Panc1 (cell line): ENCODE results near the gene AGXT2. TPM values are rescaled to one million over a fixed set of nuclear protein-coding genes. Genes with fewer than 3 reads are reported as not detected.

Source experiments
- ATAC-seq: fragments of 200-7000 bp; cut with Tn5 transposase; 2 replicates; pipeline ENCODE4 v1.9.1; 2020; ENCODE audit warnings: mild to moderate bottlenecking, moderate library complexity
- BruUV-seq: library from RNA; stranded (reverse); fragments of 400-500 nt; replicated peaks from 2 replicates; lab custom pipeline; 2021; lab: Mats Ljungman, UMichigan
- CTCF ChIA-PET: fragments of 300-600 bp; sonication (Branson Sonifier 250); formaldehyde crosslinking; loops from one replicate; lab custom pipeline; 2022; ENCODE audit warnings: antibody characterized with exemption; lab: Charles Lee
- POLR2A ChIA-PET: fragments of 300-600 bp; sonication (Branson Sonifier 250); formaldehyde crosslinking; loops from one replicate; lab custom pipeline; 2022; ENCODE audit warnings: antibody characterized with exemption; lab: Charles Lee
- DNase-seq: peaks from one replicate; pipeline ENCODE4 v3.0.0-alpha.2; 2010; ENCODE audit warnings: low read depth, low spot score
- H3K27ac ChIP-seq: 2 replicates; pipeline ENCODE4 v1.5.1; 2011; ENCODE audit warnings: mild to moderate bottlenecking, low read length, inconsistent platforms
- H3K27me3 ChIP-seq: fragments of 200-500 bp; sonication (Bioruptor generic); 2 replicates; pipeline ENCODE4 v1.6.0; 2014; ENCODE audit warnings: low read length, inconsistent platforms; ENCODE audit not compliant: control insufficient read depth, insufficient read depth
- H3K36me3 ChIP-seq: fragments of 200-500 bp; sonication (Bioruptor generic); 2 replicates; pipeline ENCODE4 v1.5.1; 2014; ENCODE audit warnings: inconsistent platforms, mild to moderate bottlenecking, low read length, moderate library complexity; ENCODE audit not compliant: control insufficient read depth, insufficient read depth
- H3K4me1 ChIP-seq: 2 replicates; pipeline ENCODE4 v1.5.1; 2011; ENCODE audit warnings: inconsistent platforms, mild to moderate bottlenecking, low read length, moderate library complexity; ENCODE audit not compliant: control insufficient read depth, insufficient read depth
- H3K4me3 ChIP-seq, 2 experiments: 2 replicates each; pipeline ENCODE4 v1.5.1; 2011 to 2012; ENCODE audit warnings: low read depth in 2 of 2, low read length in 2 of 2, mild to moderate bottlenecking in 2 of 2, inconsistent platforms in 1 of 2, moderate library complexity in 1 of 2
- H3K9me3 ChIP-seq: fragments of 200-500 bp; sonication (Bioruptor generic); 2 replicates; pipeline ENCODE4 v1.5.1; 2014; ENCODE audit warnings: low read depth, mild to moderate bottlenecking, inconsistent platforms, low read length, moderate library complexity; ENCODE audit not compliant: control insufficient read depth, insufficient read depth
- POLR2AphosphoS5 ChIP-seq: IDR thresholded peaks from 2 replicates; pipeline ENCODE4 v1.6.1; 2012; ENCODE audit warnings: mild to moderate bottlenecking, low read depth, low read length, moderate library complexity
- SIN3A ChIP-seq: IDR thresholded peaks from 2 replicates; pipeline ENCODE4 v1.6.1; 2012; ENCODE audit warnings: low read depth, mild to moderate bottlenecking, low read length, moderate library complexity, borderline replicate concordance; ENCODE audit not compliant: insufficient read depth
- TCF7L2 ChIP-seq: IDR thresholded peaks from 2 replicates; pipeline ENCODE4 v1.6.1; 2011; ENCODE audit warnings: mild to moderate bottlenecking, low read depth, low read length, inconsistent platforms
- in situ Hi-C: cut with HindIII; loops from 2 replicates; pipeline ENCODE4 v1.10.0; 2016; ENCODE audit warnings: low sequenced_read_pairs, low pct_unique_long_range_greater_than_20kb
- intact Hi-C: fragments of 100-400 bp; cut with micrococcal nuclease; formaldehyde crosslinking; loops from one replicate; pipeline ENCODE4 v1.10.0; 2022; ENCODE audit not compliant: unreplicated experiment
- total RNA-seq: library from RNA; stranded (reverse); gene quantifications from one replicate; pipeline ENCODE4 v1.2.1, GENCODE V29; 2021; ENCODE audit not compliant: unreplicated experiment
- TF ChIP-seq, protein P1 (sequence below): fragments of 450-650 bp; IDR thresholded peaks from 2 replicates; pipeline ENCODE4 v1.5.1; 2017; ENCODE audit warnings: mild to moderate bottlenecking
- TF ChIP-seq, protein P2 (sequence below), 2 experiments: IDR thresholded peaks; 2 replicates each; pipeline ENCODE4 v1.6.1; 2011 to 2012; ENCODE audit warnings: low read depth in 2 of 2, control low read depth in 1 of 2, low read length in 1 of 2, mild to moderate bottlenecking in 1 of 2, moderate library complexity in 1 of 2; ENCODE audit not compliant: insufficient read depth in 1 of 2

The AGXT2 gene
- total RNA-seq, 1 experiment from 2014 or later = not detected

DNA sequence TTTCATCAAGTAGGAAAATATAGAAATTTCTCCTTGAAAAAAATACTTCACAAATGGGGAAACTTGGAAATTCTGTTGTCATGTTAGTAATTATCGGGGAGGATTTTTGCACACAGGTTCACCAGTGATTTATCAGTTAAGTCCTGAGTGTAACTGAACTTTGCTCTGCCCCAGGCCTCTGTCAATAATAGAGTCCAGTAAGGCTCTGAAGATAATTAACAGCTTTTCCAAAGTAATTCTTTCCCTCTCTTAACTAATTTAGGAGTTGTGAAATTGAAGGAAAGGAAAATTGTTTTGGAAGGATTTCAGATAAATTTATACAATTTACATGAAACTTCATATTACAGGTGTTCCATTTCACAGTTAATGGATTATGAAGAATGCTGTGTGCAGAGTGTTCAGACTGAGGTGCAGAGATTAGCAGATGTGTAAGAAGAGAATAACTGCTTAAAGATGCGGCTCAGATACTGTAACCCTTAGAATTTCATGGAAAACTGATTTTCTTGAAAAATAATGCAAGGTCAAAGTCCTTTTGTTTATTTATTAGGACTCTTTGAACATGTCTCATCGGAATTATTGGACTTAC lies 2.9 kb upstream of the AGXT2 start:
- Histone ChIP-seq H3K27me3 (no peaks in the 10 kb centered on the region), H3K36me3 (no peaks in the 10 kb centered on the region), H3K4me1 (no peaks in the 10 kb centered on the region), H3K27ac (no peak overlapping the region), H3K9me3 (no peaks in the 10 kb centered on the region), H3K4me3 (no peak overlapping the region)
- CTCF ChIA-PET = no interaction called here
- POLR2A ChIA-PET = no interaction called here
- BruUV-seq = no TSS peak
- intact Hi-C loops = no loop called here
- ATAC-seq = no peak
- DNase-seq = no peak
- in situ Hi-C loops = no loop called here
- TF ChIP-seq, protein P1, sequence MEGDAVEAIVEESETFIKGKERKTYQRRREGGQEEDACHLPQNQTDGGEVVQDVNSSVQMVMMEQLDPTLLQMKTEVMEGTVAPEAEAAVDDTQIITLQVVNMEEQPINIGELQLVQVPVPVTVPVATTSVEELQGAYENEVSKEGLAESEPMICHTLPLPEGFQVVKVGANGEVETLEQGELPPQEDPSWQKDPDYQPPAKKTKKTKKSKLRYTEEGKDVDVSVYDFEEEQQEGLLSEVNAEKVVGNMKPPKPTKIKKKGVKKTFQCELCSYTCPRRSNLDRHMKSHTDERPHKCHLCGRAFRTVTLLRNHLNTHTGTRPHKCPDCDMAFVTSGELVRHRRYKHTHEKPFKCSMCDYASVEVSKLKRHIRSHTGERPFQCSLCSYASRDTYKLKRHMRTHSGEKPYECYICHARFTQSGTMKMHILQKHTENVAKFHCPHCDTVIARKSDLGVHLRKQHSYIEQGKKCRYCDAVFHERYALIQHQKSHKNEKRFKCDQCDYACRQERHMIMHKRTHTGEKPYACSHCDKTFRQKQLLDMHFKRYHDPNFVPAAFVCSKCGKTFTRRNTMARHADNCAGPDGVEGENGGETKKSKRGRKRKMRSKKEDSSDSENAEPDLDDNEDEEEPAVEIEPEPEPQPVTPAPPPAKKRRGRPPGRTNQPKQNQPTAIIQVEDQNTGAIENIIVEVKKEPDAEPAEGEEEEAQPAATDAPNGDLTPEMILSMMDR = no peak
- TF ChIP-seq POLR2AphosphoS5 (no peak), TCF7L2 (no peak), SIN3A (no peak)
- TF ChIP-seq, protein P2, sequence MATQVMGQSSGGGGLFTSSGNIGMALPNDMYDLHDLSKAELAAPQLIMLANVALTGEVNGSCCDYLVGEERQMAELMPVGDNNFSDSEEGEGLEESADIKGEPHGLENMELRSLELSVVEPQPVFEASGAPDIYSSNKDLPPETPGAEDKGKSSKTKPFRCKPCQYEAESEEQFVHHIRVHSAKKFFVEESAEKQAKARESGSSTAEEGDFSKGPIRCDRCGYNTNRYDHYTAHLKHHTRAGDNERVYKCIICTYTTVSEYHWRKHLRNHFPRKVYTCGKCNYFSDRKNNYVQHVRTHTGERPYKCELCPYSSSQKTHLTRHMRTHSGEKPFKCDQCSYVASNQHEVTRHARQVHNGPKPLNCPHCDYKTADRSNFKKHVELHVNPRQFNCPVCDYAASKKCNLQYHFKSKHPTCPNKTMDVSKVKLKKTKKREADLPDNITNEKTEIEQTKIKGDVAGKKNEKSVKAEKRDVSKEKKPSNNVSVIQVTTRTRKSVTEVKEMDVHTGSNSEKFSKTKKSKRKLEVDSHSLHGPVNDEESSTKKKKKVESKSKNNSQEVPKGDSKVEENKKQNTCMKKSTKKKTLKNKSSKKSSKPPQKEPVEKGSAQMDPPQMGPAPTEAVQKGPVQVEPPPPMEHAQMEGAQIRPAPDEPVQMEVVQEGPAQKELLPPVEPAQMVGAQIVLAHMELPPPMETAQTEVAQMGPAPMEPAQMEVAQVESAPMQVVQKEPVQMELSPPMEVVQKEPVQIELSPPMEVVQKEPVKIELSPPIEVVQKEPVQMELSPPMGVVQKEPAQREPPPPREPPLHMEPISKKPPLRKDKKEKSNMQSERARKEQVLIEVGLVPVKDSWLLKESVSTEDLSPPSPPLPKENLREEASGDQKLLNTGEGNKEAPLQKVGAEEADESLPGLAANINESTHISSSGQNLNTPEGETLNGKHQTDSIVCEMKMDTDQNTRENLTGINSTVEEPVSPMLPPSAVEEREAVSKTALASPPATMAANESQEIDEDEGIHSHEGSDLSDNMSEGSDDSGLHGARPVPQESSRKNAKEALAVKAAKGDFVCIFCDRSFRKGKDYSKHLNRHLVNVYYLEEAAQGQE (IDR thresholded peaks at IDR 0.05; ENCODE audit: insufficient read depth in 1 of 2, low read depth in 2 of 2, low read length in 1 of 2) = no peak

DNA sequence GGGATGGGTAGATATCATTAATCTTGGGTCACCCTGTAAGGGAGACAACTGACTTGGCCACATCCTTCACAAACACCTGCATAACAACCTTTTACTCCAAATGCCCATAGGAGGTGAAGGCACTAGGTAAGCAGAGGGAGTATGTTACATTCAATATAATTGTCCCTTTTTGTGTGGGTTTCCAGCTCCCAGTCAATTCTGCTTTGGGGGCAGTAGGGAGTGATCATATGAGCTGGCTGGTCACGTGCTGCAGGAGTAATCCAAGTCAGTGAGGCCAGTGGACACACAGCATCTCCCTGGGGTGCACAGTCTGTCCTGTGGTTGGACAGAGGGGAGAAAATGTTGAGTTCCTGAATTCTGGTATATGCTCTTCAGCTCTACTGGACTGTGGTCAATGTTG lies 1.2 kb upstream of the AGXT2 start:
- TF ChIP-seq, protein P1 = no peak
- no peak for TF ChIP-seq POLR2AphosphoS5
- TF ChIP-seq, protein P2 (IDR thresholded peaks at IDR 0.05; ENCODE audit: insufficient read depth in 1 of 2, low read depth in 2 of 2, low read length in 1 of 2) = no peak
- TF ChIP-seq TCF7L2 = no peak
- no peak for TF ChIP-seq SIN3A
- H3K27ac ChIP-seq = no peak overlapping the region
- in situ Hi-C loops = no loop called here
- DNase-seq (no peak), ATAC-seq (no peak)
- H3K4me1 ChIP-seq = no peaks in the 10 kb centered on the region
- intact Hi-C loops = no loop called here
- H3K27me3 ChIP-seq = no peaks in the 10 kb centered on the region
- no peaks in the 10 kb centered on the region for H3K9me3 ChIP-seq
- no peaks in the 10 kb centered on the region for H3K36me3 ChIP-seq
- CTCF ChIA-PET = no interaction called here
- POLR2A ChIA-PET = no interaction called here
- no peak overlapping the region for H3K4me3 ChIP-seq
- no TSS peak for BruUV-seq
